Neural cell (in vitro differentiated cells): Measurements from ENCODE around the gene OR52H1. TPM values are rescaled to one million over a fixed set of nuclear protein-coding genes. Genes with fewer than 3 reads are reported as not detected.

Experiments used
- H2AFZ ChIP-seq: fragments of 200-600, 300-800 bp; sonication (generic), shearing (Covaris generic); 2 replicates; pipeline ENCODE4 v1.6.0; 2014; ENCODE audit warnings: low read depth, mild to moderate bottlenecking, antibody characterized with exemption, low read length, moderate library complexity
- H3F3A ChIP-seq: fragments of 200-600 bp; shearing (Covaris generic); 2 replicates; pipeline ENCODE4 v1.6.1; 2016; ENCODE audit warnings: mild to moderate bottlenecking, moderate library complexity, mixed read lengths, antibody characterized with exemption, low read length; ENCODE audit not compliant: insufficient read depth, poor library complexity, severe bottlenecking
- H3K27ac ChIP-seq: fragments of 200-600, 300-800 bp; sonication (generic), shearing (Covaris generic); 2 replicates; pipeline ENCODE4 v1.5.1; 2014; ENCODE audit warnings: mild to moderate bottlenecking, low read length, moderate library complexity
- H3K27me3 ChIP-seq: fragments of 300-800, 200-600 bp; sonication (generic), shearing (Covaris generic); 2 replicates; pipeline ENCODE4 v1.6.0; 2014; ENCODE audit warnings: mild to moderate bottlenecking, low read depth, low read length, moderate library complexity; ENCODE audit not compliant: insufficient read depth
- H3K36me3 ChIP-seq: fragments of 300-800, 200-600 bp; sonication (generic), shearing (Covaris generic); 2 replicates; pipeline ENCODE4 v1.5.1; 2014; ENCODE audit warnings: mild to moderate bottlenecking, antibody characterized with exemption, low read length, moderate library complexity; ENCODE audit not compliant: insufficient read depth
- H3K4me2 ChIP-seq: fragments of 300-800, 200-600 bp; sonication (generic), shearing (Covaris generic); 2 replicates; pipeline ENCODE4 v1.6.0; 2014; ENCODE audit warnings: mild to moderate bottlenecking, low read length
- H3K4me3 ChIP-seq: fragments of 300-800, 200-600 bp; sonication (generic), shearing (Covaris generic); 2 replicates; pipeline ENCODE4 v1.5.1; 2014; ENCODE audit warnings: mild to moderate bottlenecking, low read length, moderate library complexity
- H3K79me2 ChIP-seq: fragments of 200-600 bp; shearing (Covaris generic); replicated peaks from 2 replicates; pipeline ENCODE4 v1.6.0; 2014; ENCODE audit warnings: mild to moderate bottlenecking, low read length, moderate library complexity; ENCODE audit not compliant: insufficient read depth
- H3K9ac ChIP-seq: fragments of 300-800, 200-600 bp; sonication (generic), shearing (Covaris generic); 2 replicates; pipeline ENCODE4 v1.6.1; 2016; ENCODE audit warnings: mild to moderate bottlenecking, low read length, mixed read lengths
- H3K9me2 ChIP-seq: fragments of 200-600 bp; shearing (Covaris generic); 2 replicates; pipeline ENCODE4 v1.6.1; 2016; ENCODE audit warnings: mild to moderate bottlenecking, low read length, mixed read lengths; ENCODE audit not compliant: insufficient read depth
- H3K9me3 ChIP-seq: fragments of 200-600, 300-800 bp; sonication (generic), shearing (Covaris generic); 2 replicates; pipeline ENCODE4 v1.6.1; 2016; ENCODE audit warnings: mild to moderate bottlenecking, mixed run types, low read length, moderate library complexity, mixed read lengths
- H4K20me1 ChIP-seq: fragments of 200-600 bp; shearing (Covaris generic); 2 replicates; pipeline ENCODE4 v1.6.1; 2016; ENCODE audit warnings: mild to moderate bottlenecking, mixed run types; ENCODE audit not compliant: insufficient read depth
- EP300 ChIP-seq: fragments of 450-650 bp; conservative IDR thresholded peaks from 2 replicates; pipeline ENCODE4 v1.6.1; 2014; ENCODE audit warnings: antibody characterized with exemption, mild to moderate bottlenecking, moderate library complexity; ENCODE audit not compliant: poor library complexity, severe bottlenecking
- EZH2 ChIP-seq: fragments of 200-600, 300-800 bp; shearing (Covaris generic), sonication (generic); IDR thresholded peaks from 2 replicates; pipeline ENCODE4 v1.6.1; 2014; ENCODE audit warnings: antibody characterized with exemption, low read length, borderline replicate concordance, mild to moderate bottlenecking; ENCODE audit not compliant: insufficient read depth, poor library complexity, severe bottlenecking
- MXI1 ChIP-seq: fragments of 450-650 bp; conservative IDR thresholded peaks from 2 replicates; pipeline ENCODE4 v1.6.1; 2014; ENCODE audit warnings: antibody characterized with exemption, mild to moderate bottlenecking; ENCODE audit not compliant: poor library complexity, severe bottlenecking
- POLR2AphosphoS5 ChIP-seq: IDR thresholded peaks from 2 replicates; pipeline ENCODE4 v1.6.1; 2012
- RAD21 ChIP-seq: fragments of 450-650 bp; conservative IDR thresholded peaks from 2 replicates; pipeline ENCODE4 v1.6.1; 2014; ENCODE audit warnings: antibody characterized with exemption, mild to moderate bottlenecking, moderate library complexity
- SMC3 ChIP-seq: fragments of 450-650 bp; conservative IDR thresholded peaks from 2 replicates; pipeline ENCODE4 v1.6.1; 2014; ENCODE audit warnings: antibody characterized with exemption, mild to moderate bottlenecking, moderate library complexity; ENCODE audit not compliant: poor library complexity
- TAF1 ChIP-seq: IDR thresholded peaks from 2 replicates; pipeline ENCODE4 v1.6.1; 2012; ENCODE audit warnings: low read depth
- polyA plus RNA-seq: library from polyadenylated mRNA; depleted of rRNA; stranded (reverse); fragments of >200 nt; gene quantifications from 2 replicates; pipeline ENCODE4 v1.2.3, GENCODE V29; 2014
- TF ChIP-seq, protein P1 (sequence below): IDR thresholded peaks from 2 replicates; pipeline ENCODE4 v1.6.1; 2012; ENCODE audit warnings: borderline replicate concordance
- TF ChIP-seq, protein P2 (sequence below): fragments of 450-650 bp; IDR thresholded peaks from 2 replicates; pipeline ENCODE4 v1.5.1; 2014; ENCODE audit warnings: antibody characterized with exemption, mild to moderate bottlenecking, moderate library complexity; ENCODE audit not compliant: poor library complexity, severe bottlenecking

Gene OR52H1
- polyA plus RNA-seq, 1 donor from 2014 or later: not detected

GRCh38 chr11:5547982-5548381 lies 358 bp downstream of the OR52H1 start:
- TF ChIP-seq, protein P1, sequence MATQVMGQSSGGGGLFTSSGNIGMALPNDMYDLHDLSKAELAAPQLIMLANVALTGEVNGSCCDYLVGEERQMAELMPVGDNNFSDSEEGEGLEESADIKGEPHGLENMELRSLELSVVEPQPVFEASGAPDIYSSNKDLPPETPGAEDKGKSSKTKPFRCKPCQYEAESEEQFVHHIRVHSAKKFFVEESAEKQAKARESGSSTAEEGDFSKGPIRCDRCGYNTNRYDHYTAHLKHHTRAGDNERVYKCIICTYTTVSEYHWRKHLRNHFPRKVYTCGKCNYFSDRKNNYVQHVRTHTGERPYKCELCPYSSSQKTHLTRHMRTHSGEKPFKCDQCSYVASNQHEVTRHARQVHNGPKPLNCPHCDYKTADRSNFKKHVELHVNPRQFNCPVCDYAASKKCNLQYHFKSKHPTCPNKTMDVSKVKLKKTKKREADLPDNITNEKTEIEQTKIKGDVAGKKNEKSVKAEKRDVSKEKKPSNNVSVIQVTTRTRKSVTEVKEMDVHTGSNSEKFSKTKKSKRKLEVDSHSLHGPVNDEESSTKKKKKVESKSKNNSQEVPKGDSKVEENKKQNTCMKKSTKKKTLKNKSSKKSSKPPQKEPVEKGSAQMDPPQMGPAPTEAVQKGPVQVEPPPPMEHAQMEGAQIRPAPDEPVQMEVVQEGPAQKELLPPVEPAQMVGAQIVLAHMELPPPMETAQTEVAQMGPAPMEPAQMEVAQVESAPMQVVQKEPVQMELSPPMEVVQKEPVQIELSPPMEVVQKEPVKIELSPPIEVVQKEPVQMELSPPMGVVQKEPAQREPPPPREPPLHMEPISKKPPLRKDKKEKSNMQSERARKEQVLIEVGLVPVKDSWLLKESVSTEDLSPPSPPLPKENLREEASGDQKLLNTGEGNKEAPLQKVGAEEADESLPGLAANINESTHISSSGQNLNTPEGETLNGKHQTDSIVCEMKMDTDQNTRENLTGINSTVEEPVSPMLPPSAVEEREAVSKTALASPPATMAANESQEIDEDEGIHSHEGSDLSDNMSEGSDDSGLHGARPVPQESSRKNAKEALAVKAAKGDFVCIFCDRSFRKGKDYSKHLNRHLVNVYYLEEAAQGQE: no peak
- TF ChIP-seq SMC3 (no peak), POLR2AphosphoS5 (no peak), MXI1 (no peak), TAF1 (no peak), EZH2 (no peak), RAD21 (no peak), EP300 (no peak)
- TF ChIP-seq, protein P2, sequence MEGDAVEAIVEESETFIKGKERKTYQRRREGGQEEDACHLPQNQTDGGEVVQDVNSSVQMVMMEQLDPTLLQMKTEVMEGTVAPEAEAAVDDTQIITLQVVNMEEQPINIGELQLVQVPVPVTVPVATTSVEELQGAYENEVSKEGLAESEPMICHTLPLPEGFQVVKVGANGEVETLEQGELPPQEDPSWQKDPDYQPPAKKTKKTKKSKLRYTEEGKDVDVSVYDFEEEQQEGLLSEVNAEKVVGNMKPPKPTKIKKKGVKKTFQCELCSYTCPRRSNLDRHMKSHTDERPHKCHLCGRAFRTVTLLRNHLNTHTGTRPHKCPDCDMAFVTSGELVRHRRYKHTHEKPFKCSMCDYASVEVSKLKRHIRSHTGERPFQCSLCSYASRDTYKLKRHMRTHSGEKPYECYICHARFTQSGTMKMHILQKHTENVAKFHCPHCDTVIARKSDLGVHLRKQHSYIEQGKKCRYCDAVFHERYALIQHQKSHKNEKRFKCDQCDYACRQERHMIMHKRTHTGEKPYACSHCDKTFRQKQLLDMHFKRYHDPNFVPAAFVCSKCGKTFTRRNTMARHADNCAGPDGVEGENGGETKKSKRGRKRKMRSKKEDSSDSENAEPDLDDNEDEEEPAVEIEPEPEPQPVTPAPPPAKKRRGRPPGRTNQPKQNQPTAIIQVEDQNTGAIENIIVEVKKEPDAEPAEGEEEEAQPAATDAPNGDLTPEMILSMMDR: no peak
- no peaks in the 10 kb centered on the region for H3K9me3 ChIP-seq

DNA sequence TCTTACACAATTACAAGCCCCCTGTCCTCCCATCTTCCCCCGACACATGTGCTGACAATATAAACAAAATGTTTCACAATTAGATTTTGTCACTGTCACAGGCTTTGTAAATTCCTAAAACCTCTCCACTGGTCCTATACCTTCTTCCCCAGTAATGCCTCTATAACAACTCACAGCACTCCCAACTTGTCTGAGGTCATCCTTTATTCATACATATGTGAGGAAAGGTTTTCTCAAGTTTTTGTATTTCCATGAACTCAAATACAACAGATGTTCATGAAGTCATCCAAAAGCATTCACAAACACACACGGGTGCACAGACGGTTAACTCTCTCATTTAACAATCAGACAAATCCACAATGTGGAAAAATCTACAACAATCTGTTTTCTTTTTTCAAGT lies 1.9 kb downstream of the OR52H1 start:
- TF ChIP-seq MXI1: no peak
- no peak for TF ChIP-seq EP300
- TF ChIP-seq POLR2AphosphoS5: no peak
- no peak for TF ChIP-seq SMC3
- TF ChIP-seq, protein P2: no peak
- no peak for TF ChIP-seq EZH2
- no peak for TF ChIP-seq RAD21
- TF ChIP-seq, protein P1: no peak
- no peak for TF ChIP-seq TAF1
- H3K4me3 ChIP-seq: no peak overlapping the region
- H3K4me2 ChIP-seq: no peak overlapping the region
- H4K20me1 ChIP-seq: no peaks in the 10 kb centered on the region
- no peaks in the 10 kb centered on the region for H3K79me2 ChIP-seq
- no peaks in the 10 kb centered on the region for H3K27me3 ChIP-seq
- H3F3A ChIP-seq: no peaks in the 10 kb centered on the region
- no peaks in the 10 kb centered on the region for H3K36me3 ChIP-seq
- H3K9me2 ChIP-seq: no peaks in the 10 kb centered on the region
- no peaks in the 10 kb centered on the region for H3K9me3 ChIP-seq
- no peak overlapping the region for H3K27ac ChIP-seq
- H3K9ac ChIP-seq: no peak overlapping the region
- no peak overlapping the region for H2AFZ ChIP-seq

More at GRCh38 chr11:5547982-5548381, 358 bp downstream of the OR52H1 start:
- Histone ChIP-seq H4K20me1 (no peaks in the 10 kb centered on the region), H3K27ac (no peak overlapping the region), H3K36me3 (no peaks in the 10 kb centered on the region), H3K9me2 (no peaks in the 10 kb centered on the region), H3K79me2 (no peaks in the 10 kb centered on the region), H3F3A (no peaks in the 10 kb centered on the region), H3K4me2 (no peak overlapping the region), H3K9ac (no peak overlapping the region), H3K27me3 (no peaks in the 10 kb centered on the region), H3K4me3 (no peak overlapping the region), H2AFZ (no peak overlapping the region)
